Astrocyte (in vitro differentiated cells and primary cell): ENCODE measurements around the gene PAPSS2. TPM values are rescaled to one million over a fixed set of nuclear protein-coding genes. Genes with fewer than 3 reads are reported as not detected.

ENCODE experiments used
- DNase-seq: peaks from one replicate; pipeline ENCODE4 v3.0.0-alpha.2; 2010; ENCODE audit warnings: low read depth
- FAIRE-seq: peaks from 2 replicates; lab custom pipeline; 2011; peaks lifted over from hg19 to GRCh38; lab: Jason Lieb, UNC
- H2AFZ ChIP-seq: 2 replicates; pipeline ENCODE4 v1.6.0; 2012; ENCODE audit warnings: low read depth, low read length, inconsistent platforms
- H3K27ac ChIP-seq: 2 replicates; pipeline ENCODE4 v1.5.1; 2011; ENCODE audit warnings: low read depth, low read length, inconsistent platforms
- H3K27me3 ChIP-seq: 2 replicates; pipeline ENCODE4 v1.6.0; 2011; ENCODE audit warnings: low read length, inconsistent platforms; ENCODE audit not compliant: insufficient read depth
- H3K36me3 ChIP-seq: 2 replicates; pipeline ENCODE4 v1.5.1; 2011; ENCODE audit warnings: low read length, inconsistent platforms; ENCODE audit not compliant: insufficient read depth
- H3K4me1 ChIP-seq: 2 replicates; pipeline ENCODE4 v1.5.1; 2011; ENCODE audit warnings: low read length, inconsistent platforms; ENCODE audit not compliant: insufficient read depth
- H3K4me2 ChIP-seq: 2 replicates; pipeline ENCODE4 v1.6.0; 2012; ENCODE audit warnings: low read length, inconsistent platforms
- H3K4me3 ChIP-seq: 2 replicates; pipeline ENCODE4 v1.5.1; 2011; ENCODE audit warnings: low read depth, mild to moderate bottlenecking, low read length, inconsistent platforms; ENCODE audit not compliant: insufficient read depth
- H3K79me2 ChIP-seq: 2 replicates; pipeline ENCODE4 v1.6.0; 2012; ENCODE audit warnings: mild to moderate bottlenecking, low read length, inconsistent platforms; ENCODE audit not compliant: insufficient read depth
- H3K9ac ChIP-seq: 2 replicates; pipeline ENCODE4 v1.6.0; 2012; ENCODE audit warnings: mild to moderate bottlenecking, low read length, inconsistent platforms
- H3K9me3 ChIP-seq: 2 replicates; pipeline ENCODE4 v1.5.1; 2012; ENCODE audit warnings: low read depth, mild to moderate bottlenecking, low read length, inconsistent platforms; ENCODE audit not compliant: insufficient read depth
- H4K20me1 ChIP-seq: 2 replicates; pipeline ENCODE4 v1.6.0; 2012; ENCODE audit warnings: low read length, inconsistent platforms; ENCODE audit not compliant: insufficient read depth
- H3K27ac Mint-ChIP-seq: one replicate; pipeline ENCODE4 v1.8.0; 2021; ENCODE audit warnings: mild to moderate bottlenecking, mixed read lengths; ENCODE audit not compliant: unreplicated experiment
- H3K27me3 Mint-ChIP-seq: one replicate; pipeline ENCODE4 v1.8.0; 2021; ENCODE audit warnings: low read depth, mixed read lengths; ENCODE audit not compliant: unreplicated experiment
- H3K36me3 Mint-ChIP-seq: one replicate; pipeline ENCODE4 v1.8.0; 2021; ENCODE audit warnings: low read depth, mixed read lengths; ENCODE audit not compliant: unreplicated experiment
- H3K4me1 Mint-ChIP-seq: one replicate; pipeline ENCODE4 v1.8.0; 2021; ENCODE audit warnings: low read depth, mixed read lengths; ENCODE audit not compliant: unreplicated experiment
- H3K4me3 Mint-ChIP-seq: one replicate; pipeline ENCODE4 v1.8.0; 2021; ENCODE audit warnings: mild to moderate bottlenecking, moderate library complexity, mixed read lengths; ENCODE audit not compliant: unreplicated experiment
- H3K9me3 Mint-ChIP-seq: one replicate; pipeline ENCODE4 v1.8.0; 2021; ENCODE audit warnings: mild to moderate bottlenecking, mixed read lengths; ENCODE audit not compliant: unreplicated experiment
- EZH2 ChIP-seq: IDR thresholded peaks from 2 replicates; pipeline ENCODE4 v1.6.1; 2012; ENCODE audit warnings: mild to moderate bottlenecking, low read length, inconsistent platforms; ENCODE audit not compliant: insufficient read depth
- total RNA-seq: library from RNA; stranded (reverse); gene quantifications from 2 replicates; pipeline ENCODE4 v1.2.1, GENCODE V29; 2021
- TF ChIP-seq, protein P1 (sequence below): IDR thresholded peaks from 2 replicates; pipeline ENCODE4 v1.5.1; 2011; ENCODE audit warnings: low read depth, mild to moderate bottlenecking, inconsistent platforms, low read length, moderate library complexity; ENCODE audit not compliant: insufficient read depth

The PAPSS2 gene
- total RNA-seq, 1 donor from 2014 or later = 48.6 TPM

DNA sequence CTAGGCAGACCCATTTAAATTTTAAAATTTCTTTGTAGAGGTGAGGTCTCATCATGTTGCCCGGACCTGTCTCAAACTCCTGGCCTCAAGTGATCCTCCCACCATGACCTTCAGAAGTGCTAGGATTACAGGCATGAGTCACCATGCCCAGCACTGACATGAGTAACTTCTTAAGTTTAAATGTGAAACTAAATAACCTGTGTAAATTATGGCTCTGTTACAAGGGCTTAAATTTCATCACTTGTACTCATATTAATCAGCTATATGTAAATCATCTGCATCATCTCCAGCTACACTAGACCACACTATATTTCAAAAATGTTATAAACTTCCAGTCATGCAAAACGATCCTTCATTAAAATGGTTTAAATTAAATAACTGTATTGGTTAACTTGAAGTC, 102.2 kb downstream of the PAPSS2 start:
- no peaks in the 10 kb centered on the region for H3K27me3 Mint-ChIP-seq
- H3K9me3 ChIP-seq = no peaks in the 10 kb centered on the region
- H2AFZ ChIP-seq = no peak overlapping the region
- DNase-seq (peak; percentile 73), FAIRE-seq (no peak)
- peak overlapping the region; percentile 5 for H3K4me2 ChIP-seq
- no peaks in the 10 kb centered on the region for H3K27me3 ChIP-seq
- H3K9ac ChIP-seq = no peak overlapping the region
- H3K36me3 Mint-ChIP-seq = peaks cover 10% of the 10 kb centered on the region
- H3K4me1 ChIP-seq = peaks cover 5% of the 10 kb centered on the region
- TF ChIP-seq, protein P1, sequence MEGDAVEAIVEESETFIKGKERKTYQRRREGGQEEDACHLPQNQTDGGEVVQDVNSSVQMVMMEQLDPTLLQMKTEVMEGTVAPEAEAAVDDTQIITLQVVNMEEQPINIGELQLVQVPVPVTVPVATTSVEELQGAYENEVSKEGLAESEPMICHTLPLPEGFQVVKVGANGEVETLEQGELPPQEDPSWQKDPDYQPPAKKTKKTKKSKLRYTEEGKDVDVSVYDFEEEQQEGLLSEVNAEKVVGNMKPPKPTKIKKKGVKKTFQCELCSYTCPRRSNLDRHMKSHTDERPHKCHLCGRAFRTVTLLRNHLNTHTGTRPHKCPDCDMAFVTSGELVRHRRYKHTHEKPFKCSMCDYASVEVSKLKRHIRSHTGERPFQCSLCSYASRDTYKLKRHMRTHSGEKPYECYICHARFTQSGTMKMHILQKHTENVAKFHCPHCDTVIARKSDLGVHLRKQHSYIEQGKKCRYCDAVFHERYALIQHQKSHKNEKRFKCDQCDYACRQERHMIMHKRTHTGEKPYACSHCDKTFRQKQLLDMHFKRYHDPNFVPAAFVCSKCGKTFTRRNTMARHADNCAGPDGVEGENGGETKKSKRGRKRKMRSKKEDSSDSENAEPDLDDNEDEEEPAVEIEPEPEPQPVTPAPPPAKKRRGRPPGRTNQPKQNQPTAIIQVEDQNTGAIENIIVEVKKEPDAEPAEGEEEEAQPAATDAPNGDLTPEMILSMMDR = no peak
- no peak for TF ChIP-seq EZH2
- peaks cover 20% of the 10 kb centered on the region for H3K4me1 Mint-ChIP-seq
- peak overlapping the region; percentile 27 for H3K4me3 Mint-ChIP-seq
- H3K27ac ChIP-seq = no peak overlapping the region
- H3K27ac Mint-ChIP-seq = peak overlapping the region; percentile 84
- H3K4me3 ChIP-seq = no peak overlapping the region
- H3K9me3 Mint-ChIP-seq = no peaks in the 10 kb centered on the region
- H3K36me3 ChIP-seq = peaks cover 2% of the 10 kb centered on the region
- no peaks in the 10 kb centered on the region for H4K20me1 ChIP-seq
- H3K79me2 ChIP-seq = no peaks in the 10 kb centered on the region

DNA sequence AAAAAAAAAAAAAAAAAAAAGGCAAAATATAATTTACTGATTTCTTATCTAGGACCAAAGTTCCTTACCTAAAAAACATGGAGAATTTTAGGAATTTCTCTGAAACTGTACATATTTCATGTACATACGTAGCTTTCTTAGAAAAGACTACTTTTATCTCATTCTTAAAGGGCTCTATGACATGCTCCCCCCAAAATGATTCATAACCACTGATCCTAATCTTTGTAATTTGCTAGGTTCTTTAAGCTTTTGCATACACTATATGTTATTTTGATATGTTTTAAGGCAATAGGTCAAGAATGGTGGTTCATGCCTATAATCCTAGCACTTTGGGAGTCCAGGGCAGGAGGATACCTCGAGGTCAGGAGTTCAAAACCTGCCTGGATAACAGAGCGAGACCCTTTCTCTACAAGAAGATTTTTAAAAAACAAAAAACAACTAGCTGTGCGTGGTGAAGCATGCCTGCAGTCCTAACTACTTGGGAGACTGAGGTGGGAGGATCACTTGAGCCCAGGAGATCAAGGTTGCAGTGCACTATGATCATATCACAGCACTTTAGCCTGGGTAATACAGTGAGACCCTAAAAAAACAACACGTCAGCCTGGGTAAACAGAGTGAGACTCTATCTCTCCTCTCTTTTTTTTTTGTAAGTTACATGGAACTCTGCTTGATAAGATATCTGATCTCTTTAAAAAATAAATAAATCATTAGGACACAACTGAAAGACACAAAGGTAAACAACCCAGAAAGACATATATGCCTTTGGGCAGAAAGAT, 103.6 kb downstream of the PAPSS2 start:
- DNase-seq = no peak

More for the DNA sequence above, 103.6 kb downstream of the PAPSS2 start:
- no peak for TF ChIP-seq EZH2
- TF ChIP-seq, protein P1 = no peak
- Histone ChIP-seq H3K4me3 (no peak overlapping the region), H3K4me1 (peaks cover 15% of the 10 kb centered on the region), H3K4me2 (no peak overlapping the region), H2AFZ (no peak overlapping the region), H3K79me2 (no peaks in the 10 kb centered on the region), H3K9ac (no peak overlapping the region), H3K36me3 (peaks cover 2% of the 10 kb centered on the region), H3K27me3 (no peaks in the 10 kb centered on the region), H3K27ac (no peak overlapping the region), H3K9me3 (no peaks in the 10 kb centered on the region), H4K20me1 (no peaks in the 10 kb centered on the region)
- Mint-ChIP-seq H3K9me3 (no peaks in the 10 kb centered on the region), H3K27ac (peak overlapping the region; percentile 5), H3K27me3 (no peaks in the 10 kb centered on the region), H3K36me3 (peaks cover 12% of the 10 kb centered on the region), H3K4me3 (no peak overlapping the region), H3K4me1 (peaks cover 26% of the 10 kb centered on the region)
- FAIRE-seq = no peak
